Fibroblast of lung (primary cell): ENCODE results near the gene RPS8. TPM values are rescaled to one million over a fixed set of nuclear protein-coding genes. Genes with fewer than 3 reads are reported as not detected.

Source experiments
- polyA plus RNA-seq, 2 donors: library from polyadenylated mRNA; depleted of rRNA in 1 of 2; stranded (reverse) in 1 of 2; unstranded in 1 of 2; fragments of >200 nt; gene quantifications; 2 replicates each; pipeline ENCODE4 v1.2.1, GENCODE V29; 2011 to 2012; ENCODE audit warnings: missing spikeins in 1 of 2
- total RNA-seq: library from RNA; depleted of rRNA; stranded (reverse); fragments of >200 nt; gene quantifications from 2 replicates; pipeline ENCODE4 v1.2.1, GENCODE V29; 2014

Gene RPS8
- total and polyA plus RNA-seq, 2 donors (not counting 1 experiment from before 2014, with no cell fraction given), result 1,373 to 2,098 TPM

Other genes starting within 250 kb of the RPS8 start
- gene TMEM53, start 101.1 kb upstream of the RPS8 start, total RNA-seq, result 5.6 and 8.1 TPM in 2 replicates
- 11.6 and 12.4 TPM in 2 replicates for gene TMEM53, start 101.1 kb upstream of the RPS8 start, polyA plus RNA-seq
- 2.3 and 6.4 TPM in 2 replicates for gene ARMH1, start 100.8 kb upstream of the RPS8 start, total RNA-seq
- 0.75 and 2.4 TPM in 2 replicates for gene ARMH1, start 100.8 kb upstream of the RPS8 start, polyA plus RNA-seq
- not detected in 2 replicates for gene RNU5D-1, start 44.4 kb upstream of the RPS8 start, total RNA-seq
- not detected in 2 replicates for gene RNU5D-1, start 44.4 kb upstream of the RPS8 start, polyA plus RNA-seq
- 0.51 and 9.2 TPM in 2 replicates for gene KIF2C, start 35.7 kb upstream of the RPS8 start, total RNA-seq
- 9.9 and 41.9 TPM in 2 replicates for gene KIF2C, start 35.7 kb upstream of the RPS8 start, polyA plus RNA-seq
- gene BEST4, start 12.6 kb downstream of the RPS8 start, total RNA-seq, result under 0.01 and 0.17 TPM in 2 replicates
- gene BEST4, start 12.6 kb downstream of the RPS8 start, polyA plus RNA-seq, result 0.10 and 0.11 TPM in 2 replicates
- 20.8 and 30.6 TPM in 2 replicates for gene PLK3, start 24.8 kb downstream of the RPS8 start, total RNA-seq
- gene PLK3, start 24.8 kb downstream of the RPS8 start, polyA plus RNA-seq, result 12.2 and 22.6 TPM in 2 replicates
- gene DYNLT4, start 31.8 kb downstream of the RPS8 start, total RNA-seq, result 0.51 and 0.66 TPM in 2 replicates
- not detected in 2 replicates for gene DYNLT4, start 31.8 kb downstream of the RPS8 start, polyA plus RNA-seq
- 3.9 and 5.0 TPM in 2 replicates for gene BTBD19, start 33.0 kb downstream of the RPS8 start, total RNA-seq
- 5.6 and 8.7 TPM in 2 replicates for gene BTBD19, start 33.0 kb downstream of the RPS8 start, polyA plus RNA-seq
- 0.50 TPM in 1 of 2 replicates, not detected in the other for gene PTCH2, start 67.7 kb downstream of the RPS8 start, total RNA-seq
- gene PTCH2, start 67.7 kb downstream of the RPS8 start, polyA plus RNA-seq, result 0.15 and 0.23 TPM in 2 replicates
- gene EIF2B3, start 211.1 kb downstream of the RPS8 start, total RNA-seq, result 35.7 and 49.5 TPM in 2 replicates
- 47.2 and 59.0 TPM in 2 replicates for gene EIF2B3, start 211.1 kb downstream of the RPS8 start, polyA plus RNA-seq
- gene HECTD3, start 235.8 kb downstream of the RPS8 start, total RNA-seq, result 14.4 and 20.3 TPM in 2 replicates
- 33.7 and 51.0 TPM in 2 replicates for gene HECTD3, start 235.8 kb downstream of the RPS8 start, polyA plus RNA-seq
- gene UROD, start 236.7 kb downstream of the RPS8 start, total RNA-seq, result 158 and 162 TPM in 2 replicates
- 129 and 156 TPM in 2 replicates for gene UROD, start 236.7 kb downstream of the RPS8 start, polyA plus RNA-seq